Thyroid gland (tissue), 4 donors: Measurements from ENCODE around the gene SP7. TPM values are rescaled to one million over a fixed set of nuclear protein-coding genes. Genes with fewer than 3 reads are reported as not detected.

Experiments
- DNase-seq, 2 donors: peaks; one replicate each; pipeline ENCODE4 v3.0.0-alpha.2; 2019
- H3K27ac ChIP-seq, 3 donors: fragments of 200-600 bp; sonication (generic); 1 replicate in 2 of 3; 2 replicates in 1 of 3; pipeline ENCODE4 v1.5.1; 2016 to 2019; ENCODE audit warnings: mild to moderate bottlenecking in 1 of 3, moderate library complexity in 1 of 3
- H3K27me3 ChIP-seq: fragments of 200-600 bp; sonication (generic); one replicate; pipeline ENCODE4 v1.5.1; 2019
- H3K36me3 ChIP-seq, 2 donors: fragments of 200-600 bp; sonication (generic); one replicate each; pipeline ENCODE4 v1.5.1; 2016 to 2019
- H3K4me1 ChIP-seq, 2 donors: fragments of 200-600 bp; sonication (generic); one replicate each; pipeline ENCODE4 v1.5.1; 2017 to 2019
- H3K4me3 ChIP-seq, 3 donors: fragments of 200-600 bp; sonication (generic); replicated peaks in 1 of 3; 1 replicate in 2 of 3; 2 replicates in 1 of 3; pipeline ENCODE4 v1.5.1; 2016; ENCODE audit warnings: mild to moderate bottlenecking in 1 of 3
- H3K9me3 ChIP-seq: fragments of 200-600 bp; sonication (generic); one replicate; pipeline ENCODE4 v1.5.1; 2017
- POLR2A ChIP-seq, 2 donors: fragments of 450-650 bp; IDR thresholded peaks; one replicate each; pipeline ENCODE4 v1.6.1; 2017; ENCODE audit warnings: antibody characterized with exemption in 2 of 2, mild to moderate bottlenecking in 2 of 2, moderate library complexity in 1 of 2
- WGBS, 2 donors: methylation state at CpG; one replicate each; pipeline ENCODE4 v1.1.5; 2017; 5-methylcytosine and 5-hydroxymethylcytosine counted together
- intact Hi-C: fragments of 100-400 bp; cut with DNase I; formaldehyde crosslinking; loops from one replicate; pipeline ENCODE4 v1.15.1; 2023
- total RNA-seq, 4 donors: library from RNA; depleted of rRNA; stranded (reverse); fragments of >200 nt; gene quantifications; one replicate each; pipeline ENCODE4 v1.2.3, GENCODE V29; 2016
- TF ChIP-seq, protein P1 (sequence below), 6 experiments: fragments of 200-600 bp in 3 of 6; fragments of 450-650 bp in 3 of 6; sonication (generic) in 3 of 6; IDR thresholded peaks; one replicate each; pipeline ENCODE4 v1.5.1; 2016 to 2019; ENCODE audit warnings: antibody characterized with exemption in 6 of 6, mild to moderate bottlenecking in 2 of 6, inconsistent platforms in 1 of 6, moderate library complexity in 1 of 6

Gene SP7
- total RNA-seq, 4 donors from 2014 or later: not detected

- intact Hi-C loops: loop anchor here (10.0 kb wide), 2 partner anchors 97 to 177 kb away; partner anchors contain the start of genes AMHR2, NPFF and TARBP2
Measured at GRCh38 chr12:53327435-53328042, 8.6 kb downstream of the SP7 start.

DNA sequence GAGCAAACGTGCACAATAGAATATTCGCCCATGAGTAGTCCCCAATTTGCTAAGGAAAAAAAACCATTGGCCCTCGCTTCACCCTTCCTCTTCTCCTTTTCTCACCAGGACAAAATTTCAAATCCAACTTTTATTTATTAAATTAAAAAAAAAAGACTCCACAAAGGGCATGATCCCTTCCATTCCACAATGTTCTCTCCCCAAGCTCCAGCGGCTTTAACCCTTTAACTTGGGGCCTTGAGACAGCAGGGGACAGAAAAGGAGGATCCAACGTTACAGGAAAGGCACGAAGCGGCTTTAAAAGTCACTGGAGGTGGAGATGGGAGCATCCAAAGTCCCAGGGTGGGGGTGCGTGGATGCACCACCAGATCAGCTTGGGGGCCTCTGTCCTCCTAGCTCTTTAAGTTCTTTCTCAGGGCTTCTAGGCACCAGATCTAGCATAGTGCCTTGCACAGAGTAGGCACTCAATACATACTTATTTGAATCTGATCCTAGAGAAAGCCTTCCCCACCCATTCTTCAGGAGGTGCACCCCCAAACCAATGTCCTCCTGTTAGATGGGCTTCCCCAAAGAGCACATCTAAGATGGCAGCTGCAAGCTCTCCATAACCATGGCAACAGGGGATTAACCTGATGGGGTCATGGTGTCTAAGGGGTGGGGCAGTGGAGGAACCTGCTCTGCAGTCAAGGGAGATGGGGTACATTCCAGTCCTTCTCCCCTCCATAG, 9.5 kb downstream of the SP7 start:
- WGBS, 2 donors: 77 to 78% methylated on average over 8 of the region's 8 CpGs
- Histone ChIP-seq H3K36me3 (no peaks in the 10 kb centered on the region), H3K9me3 (no peaks in the 10 kb centered on the region), H3K27me3 (no peaks in the 10 kb centered on the region), H3K4me1 (peaks cover 18 to 23% of the 10 kb centered on the region in 2 donors), H3K27ac (no peak overlapping the region), H3K4me3 (no peak overlapping the region)
- no peak for TF ChIP-seq POLR2A (IDR thresholded peaks at IDR 0.05)
- TF ChIP-seq, protein P1, sequence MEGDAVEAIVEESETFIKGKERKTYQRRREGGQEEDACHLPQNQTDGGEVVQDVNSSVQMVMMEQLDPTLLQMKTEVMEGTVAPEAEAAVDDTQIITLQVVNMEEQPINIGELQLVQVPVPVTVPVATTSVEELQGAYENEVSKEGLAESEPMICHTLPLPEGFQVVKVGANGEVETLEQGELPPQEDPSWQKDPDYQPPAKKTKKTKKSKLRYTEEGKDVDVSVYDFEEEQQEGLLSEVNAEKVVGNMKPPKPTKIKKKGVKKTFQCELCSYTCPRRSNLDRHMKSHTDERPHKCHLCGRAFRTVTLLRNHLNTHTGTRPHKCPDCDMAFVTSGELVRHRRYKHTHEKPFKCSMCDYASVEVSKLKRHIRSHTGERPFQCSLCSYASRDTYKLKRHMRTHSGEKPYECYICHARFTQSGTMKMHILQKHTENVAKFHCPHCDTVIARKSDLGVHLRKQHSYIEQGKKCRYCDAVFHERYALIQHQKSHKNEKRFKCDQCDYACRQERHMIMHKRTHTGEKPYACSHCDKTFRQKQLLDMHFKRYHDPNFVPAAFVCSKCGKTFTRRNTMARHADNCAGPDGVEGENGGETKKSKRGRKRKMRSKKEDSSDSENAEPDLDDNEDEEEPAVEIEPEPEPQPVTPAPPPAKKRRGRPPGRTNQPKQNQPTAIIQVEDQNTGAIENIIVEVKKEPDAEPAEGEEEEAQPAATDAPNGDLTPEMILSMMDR (IDR thresholded peaks at IDR 0.05): no peak
- intact Hi-C loops: loop anchor here (10.0 kb wide), 2 partner anchors 98 to 178 kb away; partner anchors contain the start of genes AMHR2, NPFF and TARBP2
- DNase-seq: no peak

More at GRCh38 chr12:53327435-53328042, 8.6 kb downstream of the SP7 start:
- Histone ChIP-seq H3K36me3 (no peaks in the 10 kb centered on the region), H3K4me1 (peaks cover 15 to 17% of the 10 kb centered on the region in 2 donors), H3K9me3 (no peaks in the 10 kb centered on the region), H3K27me3 (no peaks in the 10 kb centered on the region), H3K4me3 (no peak overlapping the region), H3K27ac (no peak overlapping the region)
- TF ChIP-seq POLR2A (IDR thresholded peaks at IDR 0.05): no peak
- TF ChIP-seq, protein P1 (IDR thresholded peaks at IDR 0.05): peak in 3 of 6 experiments; percentile 15 to 21 (median 21)
- DNase-seq: no peak
- WGBS, 2 donors: 82 to 90% methylated on average over 3 of the region's 3 CpGs

- Histone ChIP-seq H3K9me3 (no peaks in the 10 kb centered on the region), H3K4me1 (peaks cover 21 to 27% of the 10 kb centered on the region in 2 donors), H3K36me3 (no peaks in the 10 kb centered on the region), H3K27ac (peak overlapping the region in 2 of 3 donors; percentile 82 to 90), H3K4me3 (peak overlapping the region; percentile 29 to 85 (median 43)), H3K27me3 (no peaks in the 10 kb centered on the region)
- DNase-seq: peak; percentile 43 to 48
- no peak for TF ChIP-seq POLR2A (IDR thresholded peaks at IDR 0.05)
- TF ChIP-seq, protein P1 (IDR thresholded peaks at IDR 0.05): peak in 1 of 6 experiments; percentile 7
- intact Hi-C loops: loop anchor here (10.0 kb wide), 2 partner anchors 99 to 179 kb away; partner anchors contain the start of genes AMHR2, NPFF and TARBP2
- WGBS, 2 donors: 0 to 1% methylated on average over 3 to 18 of the region's 50 CpGs
Measured at GRCh38 chr12:53325511-53326061, 10.6 kb downstream of the SP7 start.

DNA sequence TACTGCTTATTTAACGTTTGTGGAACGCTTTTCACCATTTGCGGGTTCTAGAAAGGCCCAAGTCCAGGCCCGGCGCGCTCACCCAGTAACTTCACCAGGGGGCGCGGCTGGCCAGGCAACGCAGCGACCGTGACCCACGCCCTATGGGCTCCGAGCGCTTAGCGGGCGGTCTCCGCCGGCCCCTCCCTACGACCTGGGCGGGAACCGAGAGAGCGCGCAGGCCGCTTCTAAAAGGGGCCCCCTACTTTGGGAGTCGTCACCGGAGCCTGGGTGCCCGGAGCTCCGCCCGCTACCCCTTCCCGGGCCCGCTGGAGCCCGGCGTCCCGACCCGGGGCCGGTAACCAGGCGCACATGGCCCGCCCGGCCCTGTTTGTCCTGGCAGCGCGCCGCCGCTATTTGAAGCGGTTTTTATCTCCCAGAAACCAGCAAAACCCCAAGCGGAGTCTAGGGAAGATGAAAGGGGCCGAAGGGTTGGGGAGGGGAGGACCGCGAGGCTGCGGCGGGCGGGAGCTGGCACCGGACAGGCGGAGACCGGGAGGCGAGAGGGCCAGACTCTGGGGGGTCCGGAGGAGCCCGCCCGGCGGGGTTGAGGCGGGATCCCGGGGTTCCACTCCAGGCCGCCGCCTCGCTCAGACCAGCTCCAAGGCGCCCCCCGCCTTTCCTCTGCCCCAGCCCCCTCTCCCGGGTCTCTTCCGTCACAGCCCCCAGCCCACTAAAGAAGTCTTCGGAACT, 11.2 kb downstream of the SP7 start:
- Histone ChIP-seq H3K27ac (peak overlapping the region; percentile 66 to 90 (median 82)), H3K9me3 (no peaks in the 10 kb centered on the region), H3K4me3 (peak overlapping the region; percentile 29 to 85 (median 43)), H3K36me3 (no peaks in the 10 kb centered on the region), H3K4me1 (peaks cover 27 to 31% of the 10 kb centered on the region in 2 donors), H3K27me3 (no peaks in the 10 kb centered on the region)
- peak in 1 of 2 donors; percentile 79 for TF ChIP-seq POLR2A (IDR thresholded peaks at IDR 0.05)
- TF ChIP-seq, protein P1 (IDR thresholded peaks at IDR 0.05): peak in 5 of 6 experiments; percentile 42 to 92 (median 82)
- intact Hi-C loops: loop anchor here (10.0 kb wide), 2 partner anchors 100 to 180 kb away; partner anchors contain the start of genes AMHR2, NPFF and TARBP2
- DNase-seq: peak; percentile 92 to 93
- WGBS, 2 donors: 0 to 1% methylated on average over 18 to 40 of the region's 69 CpGs
